Breast epithelium (tissue), 3 donors: ENCODE measurements around the gene ARL6IP1.

ENCODE experiments used
- POLR2A ChIP-seq: fragments of 450-650 bp; IDR thresholded peaks from one replicate; pipeline ENCODE4 v1.6.1; 2016; ENCODE audit warnings: antibody characterized with exemption, mild to moderate bottlenecking, moderate library complexity
- POLR2AphosphoS5 ChIP-seq, 3 donors: sonication (generic); formaldehyde crosslinking; IDR thresholded peaks; one replicate each; pipeline ENCODE4 v1.6.1; 2017; ENCODE audit warnings: antibody characterized with exemption in 3 of 3
- TF ChIP-seq, protein P1 (sequence below), 3 donors: fragments of 450-650 bp; IDR thresholded peaks; one replicate each; pipeline ENCODE4 v1.5.1; 2016 to 2017; ENCODE audit warnings: antibody characterized with exemption in 3 of 3, mild to moderate bottlenecking in 3 of 3, moderate library complexity in 3 of 3

DNA sequence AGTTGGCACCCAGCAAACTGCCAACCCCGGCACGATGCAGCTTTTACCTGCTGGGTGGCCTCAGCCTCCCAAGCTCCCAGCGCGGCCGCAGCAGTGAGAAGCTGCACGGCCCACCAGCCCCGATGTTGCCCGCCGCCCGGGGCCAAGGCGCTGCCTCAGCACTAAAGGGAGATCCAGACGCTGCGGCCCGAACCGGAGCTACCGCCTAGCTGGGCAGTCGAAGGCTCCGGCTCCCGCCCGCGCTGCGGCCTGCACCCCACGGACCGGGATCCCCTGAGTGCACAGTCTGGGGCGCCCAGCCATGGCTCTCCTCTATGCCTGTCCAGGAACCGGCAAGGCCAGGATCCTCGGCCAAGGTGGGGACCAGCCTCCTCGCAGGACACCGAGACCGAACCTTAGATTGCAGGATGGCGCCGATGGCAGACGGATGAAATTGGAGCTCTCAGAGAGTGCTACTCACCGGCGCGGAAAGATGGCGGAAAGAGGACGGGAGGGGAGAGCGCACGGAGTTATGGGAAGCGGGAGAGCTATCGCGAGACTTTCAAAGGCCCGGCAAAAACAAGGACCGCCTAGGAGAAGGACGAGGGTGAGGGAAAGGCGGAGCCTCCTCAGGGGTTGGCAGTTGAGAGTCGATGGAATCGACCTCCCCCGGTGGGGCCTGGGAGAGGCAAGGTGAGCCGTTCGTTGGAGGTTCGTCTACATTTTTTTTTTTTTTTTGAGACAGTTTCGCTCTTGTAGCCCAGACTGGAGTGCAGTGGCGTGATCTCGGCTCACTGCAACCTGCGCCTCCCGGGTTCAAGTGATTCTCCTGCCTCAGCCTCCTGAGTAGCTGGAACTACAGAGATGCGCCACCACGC lies 11.3 kb downstream of the ARL6IP1 start, which contains the start of gene RPS15A:
- TF ChIP-seq POLR2A (peak; percentile 57), POLR2AphosphoS5 (IDR thresholded peaks at IDR 0.05) (peak; percentile 95 to 99 (median 99))
- TF ChIP-seq, protein P1, sequence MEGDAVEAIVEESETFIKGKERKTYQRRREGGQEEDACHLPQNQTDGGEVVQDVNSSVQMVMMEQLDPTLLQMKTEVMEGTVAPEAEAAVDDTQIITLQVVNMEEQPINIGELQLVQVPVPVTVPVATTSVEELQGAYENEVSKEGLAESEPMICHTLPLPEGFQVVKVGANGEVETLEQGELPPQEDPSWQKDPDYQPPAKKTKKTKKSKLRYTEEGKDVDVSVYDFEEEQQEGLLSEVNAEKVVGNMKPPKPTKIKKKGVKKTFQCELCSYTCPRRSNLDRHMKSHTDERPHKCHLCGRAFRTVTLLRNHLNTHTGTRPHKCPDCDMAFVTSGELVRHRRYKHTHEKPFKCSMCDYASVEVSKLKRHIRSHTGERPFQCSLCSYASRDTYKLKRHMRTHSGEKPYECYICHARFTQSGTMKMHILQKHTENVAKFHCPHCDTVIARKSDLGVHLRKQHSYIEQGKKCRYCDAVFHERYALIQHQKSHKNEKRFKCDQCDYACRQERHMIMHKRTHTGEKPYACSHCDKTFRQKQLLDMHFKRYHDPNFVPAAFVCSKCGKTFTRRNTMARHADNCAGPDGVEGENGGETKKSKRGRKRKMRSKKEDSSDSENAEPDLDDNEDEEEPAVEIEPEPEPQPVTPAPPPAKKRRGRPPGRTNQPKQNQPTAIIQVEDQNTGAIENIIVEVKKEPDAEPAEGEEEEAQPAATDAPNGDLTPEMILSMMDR (IDR thresholded peaks at IDR 0.05): peak in 1 of 3 donors; percentile 10
